COR-L47 (cell line): Measurements from ENCODE around the gene LAMB3.
"Not testable (repeated sequence)": the region's sequence is repeated elsewhere in the genome, so short reads cannot be mapped to it uniquely, and the experiment has no call there.

ENCODE experiments used
- DNase-seq: peaks from one replicate; lab custom pipeline; 2025; lab: John Stamatoyannopoulos, UW

LAMB3 gene

GRCh38 chr1:209652121-209652735 is at the start of gene LAMB3:
Gene LAMB3 (minus strand): TSS chr1:209652425. CDS start chr1:209650944, 1,481 bp downstream.
- no peak for DNase-seq

DNA sequence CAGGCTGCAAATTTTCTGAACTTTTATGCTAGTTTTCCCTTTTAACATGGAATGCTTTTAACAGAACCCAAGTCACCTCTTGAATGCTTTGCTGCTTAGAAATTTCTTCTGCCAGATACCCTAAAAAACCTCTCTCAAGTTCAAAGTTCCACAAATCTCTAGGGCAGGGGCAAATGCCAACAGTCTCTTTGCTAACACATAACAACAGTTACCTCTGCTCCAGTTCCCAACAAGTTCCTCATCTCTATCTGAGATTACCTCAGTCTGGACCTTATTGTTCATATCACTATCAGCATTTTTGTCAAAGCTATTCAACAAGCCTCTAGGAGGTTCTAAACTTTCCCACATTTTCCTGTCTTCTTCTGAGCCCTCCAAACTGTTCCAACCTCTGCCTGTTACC is 48.5 kb upstream of the LAMB3 start:
- DNase-seq = not testable (repeated sequence)

- DNase-seq = no peak
These were observed 44.9 kb upstream of the LAMB3 start for GRCh38 chr1:209697126-209697525.

GRCh38 chr1:209696673-209697072 is 44.4 kb upstream of the LAMB3 start:
- no peak for DNase-seq

GRCh38 chr1:209692745-209693504 is 40.7 kb upstream of the LAMB3 start:
- DNase-seq = peak; percentile 71

- DNase-seq = no peak
These were observed 40.1 kb upstream of the LAMB3 start for GRCh38 chr1:209692296-209692695.

GRCh38 chr1:209691237-209691636 is 39.0 kb upstream of the LAMB3 start:
- DNase-seq = no peak

- DNase-seq = peak; percentile 4
These were observed 37.3 kb upstream of the LAMB3 start for GRCh38 chr1:209689477-209689876.

DNA sequence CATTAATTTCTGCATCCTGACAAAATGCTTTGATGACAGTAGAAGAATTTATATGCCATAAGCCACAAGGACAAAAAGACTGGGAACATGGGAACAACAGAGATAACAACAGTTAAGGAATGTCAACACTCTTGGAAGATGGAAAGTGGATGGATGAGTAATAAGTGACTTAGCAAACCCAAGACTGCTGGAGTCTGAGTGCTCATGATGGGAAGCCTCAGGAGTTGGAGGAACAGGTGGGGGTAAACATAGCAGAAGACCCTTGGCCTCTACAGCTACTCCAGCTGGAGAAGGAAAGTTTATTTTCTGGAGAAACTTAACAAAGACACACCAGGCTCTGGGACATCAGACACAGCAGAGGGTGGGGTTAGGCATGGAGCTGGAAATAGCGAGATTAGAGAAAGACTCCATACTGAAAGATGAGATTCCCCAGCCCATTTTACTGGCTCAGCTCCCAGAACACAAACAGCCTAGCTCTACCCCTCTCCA is 36.6 kb upstream of the LAMB3 start:
- DNase-seq = no peak

DNA sequence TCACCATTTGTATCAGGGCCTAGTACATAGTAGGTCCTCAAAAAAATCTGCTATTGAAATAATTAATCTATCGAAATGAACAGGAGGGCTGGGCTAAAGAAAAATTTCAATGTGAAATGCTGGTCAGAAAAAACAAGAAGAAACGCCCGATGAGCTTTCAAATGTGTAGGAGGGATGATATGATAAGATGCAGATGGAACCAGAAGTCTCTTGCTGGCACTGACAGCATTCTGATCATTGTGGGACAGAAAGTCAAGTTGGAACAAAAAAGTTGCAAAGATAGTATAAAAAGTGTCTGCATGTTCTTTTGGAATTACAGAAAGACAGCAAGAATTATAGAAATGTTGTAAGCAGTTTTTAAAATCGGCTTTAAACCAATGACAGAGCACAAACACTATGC is 34.1 kb upstream of the LAMB3 start:
- DNase-seq = no peak

- DNase-seq = no peak
These were observed 33.6 kb upstream of the LAMB3 start for GRCh38 chr1:209685821-209686220.

GRCh38 chr1:209678981-209679539 is 26.8 kb upstream of the LAMB3 start:
- no peak for DNase-seq

DNA sequence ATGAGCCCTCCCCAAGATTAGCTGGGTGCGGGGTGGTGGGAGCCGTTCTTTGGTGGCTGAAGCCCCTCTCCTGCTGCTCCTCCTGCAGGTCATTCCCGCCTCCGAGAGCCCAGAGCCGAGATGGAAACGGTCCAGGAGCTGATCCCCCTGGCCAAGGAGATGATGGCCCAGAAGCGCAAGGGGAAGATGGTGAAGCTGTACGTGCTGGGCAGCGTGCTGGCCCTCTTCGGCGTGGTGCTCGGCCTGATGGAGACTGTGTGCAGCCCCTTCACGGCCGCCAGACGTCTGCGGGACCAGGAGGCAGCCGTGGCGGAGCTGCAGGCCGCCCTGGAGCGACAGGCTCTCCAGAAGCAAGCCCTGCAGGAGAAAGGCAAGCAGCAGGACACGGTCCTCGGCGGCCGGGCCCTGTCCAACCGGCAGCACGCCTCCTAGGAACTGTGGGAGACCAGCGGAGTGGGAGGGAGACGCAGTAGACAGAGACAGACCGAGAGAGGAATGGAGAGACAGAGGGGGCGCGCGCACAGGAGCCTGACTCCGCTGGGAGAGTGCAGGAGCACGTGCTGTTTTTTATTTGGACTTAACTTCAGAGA is 23.4 kb upstream of the LAMB3 start:
- DNase-seq = no peak

GRCh38 chr1:209674957-209675564 is 22.8 kb upstream of the LAMB3 start, which contains the start of gene G0S2:
Gene G0S2 (plus strand): TSS chr1:209675412. CDS start chr1:209675685, 273 bp downstream.
- peak; percentile 41 for DNase-seq

GRCh38 chr1:209673631-209674417 is 21.6 kb upstream of the LAMB3 start:
- no peak for DNase-seq

DNA sequence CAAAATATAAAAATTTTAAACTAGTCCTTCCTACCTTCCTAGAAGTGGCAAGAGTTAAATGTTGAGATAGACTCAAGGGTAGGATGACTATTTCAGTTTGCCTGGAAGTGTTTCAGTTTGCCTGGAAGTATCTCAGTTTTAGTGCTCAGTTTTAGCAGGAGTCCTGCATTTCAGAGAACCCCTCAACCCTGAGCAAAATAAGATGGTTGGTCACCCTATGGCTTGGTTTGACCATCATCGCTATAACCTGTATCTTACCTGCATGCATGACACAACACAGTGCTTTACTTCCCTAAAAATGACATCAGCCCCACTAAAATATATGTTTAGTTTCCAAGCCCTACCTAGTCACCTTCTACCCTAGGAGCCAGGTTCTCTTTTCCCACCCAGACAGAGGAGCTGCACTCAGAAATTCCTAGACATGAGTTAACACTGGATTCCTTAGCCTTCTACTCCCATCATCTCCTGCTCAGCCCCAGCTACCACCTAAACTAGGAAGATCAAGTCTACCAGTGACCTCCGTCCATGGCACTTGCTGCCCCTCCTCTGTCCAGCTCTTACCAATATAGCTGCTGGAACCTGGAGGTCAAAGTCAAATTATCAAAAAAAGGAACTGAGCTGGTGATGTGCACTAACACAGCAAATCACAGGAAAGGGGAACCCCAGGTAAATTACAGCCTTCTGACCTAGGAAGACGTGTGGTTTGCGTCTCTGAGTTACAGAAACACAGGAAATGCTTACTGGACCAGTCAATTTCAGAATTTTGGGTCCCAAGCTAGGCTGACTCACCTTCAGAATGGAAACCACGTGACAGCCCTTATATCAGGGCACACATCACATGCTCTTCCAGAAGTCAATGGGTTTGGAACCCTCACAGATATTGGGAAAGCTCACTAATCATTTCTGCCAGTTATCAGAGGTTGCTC is 20.7 kb upstream of the LAMB3 start:
- no peak for DNase-seq

- no peak for DNase-seq
These were observed 18.3 kb upstream of the LAMB3 start for GRCh38 chr1:209670441-209671082.

GRCh38 chr1:209667708-209668107 is 15.5 kb upstream of the LAMB3 start:
- DNase-seq = no peak

GRCh38 chr1:209667103-209667502 is 14.9 kb upstream of the LAMB3 start:
- DNase-seq = no peak

GRCh38 chr1:209662879-209663327 is 10.7 kb upstream of the LAMB3 start:
- no peak for DNase-seq
